Stimulated activated CD4-positive, alpha-beta T cell treated with anti-CD3 and anti-CD28 coated beads, Interleukin-1b, Interleukin-23, amount 100 ng/mL, for 1 hour (primary cell): ENCODE measurements around the gene PROX2.

Experiments
- DNase-seq, 2 donors: peaks; one replicate each; pipeline ENCODE4 v3.0.0-alpha.2; 2020; ENCODE audit warnings: low read depth in 2 of 2

Gene PROX2

GRCh38 chr14:74879427-74880182 is 3.7 kb upstream of the PROX2 start:
- no peak for DNase-seq

- no peak for DNase-seq
Measured at GRCh38 chr14:74875204-74875603, 741 bp downstream of the PROX2 start.

- no peak for DNase-seq
Measured at GRCh38 chr14:74871819-74872218, 4.1 kb downstream of the PROX2 start.

GRCh38 chr14:74868739-74869138 is 7.2 kb downstream of the PROX2 start:
- no peak for DNase-seq

GRCh38 chr14:74867673-74868072 is 8.3 kb downstream of the PROX2 start:
- DNase-seq = no peak

GRCh38 chr14:74866708-74867389 is 9.1 kb downstream of the PROX2 start:
- DNase-seq = no peak

- DNase-seq = no peak
Measured at GRCh38 chr14:74865156-74865555, 10.8 kb downstream of the PROX2 start.

- DNase-seq = no peak
Measured at GRCh38 chr14:74864198-74864597, 11.7 kb downstream of the PROX2 start.

GRCh38 chr14:74863274-74863673 is 12.7 kb downstream of the PROX2 start:
- DNase-seq = no peak

GRCh38 chr14:74861734-74862090 is 14.2 kb downstream of the PROX2 start:
- DNase-seq = no peak

GRCh38 chr14:74860899-74861733 is 14.8 kb downstream of the PROX2 start:
- peak; percentile 85 to 93 for DNase-seq

GRCh38 chr14:74859757-74860552 is 16.0 kb downstream of the PROX2 start:
- DNase-seq = no peak

- DNase-seq = no peak
Measured at GRCh38 chr14:74858022-74858421, 17.9 kb downstream of the PROX2 start.

- no peak for DNase-seq
Measured at GRCh38 chr14:74856366-74856765, 19.6 kb downstream of the PROX2 start.

GRCh38 chr14:74855945-74856344 is 20.0 kb downstream of the PROX2 start:
- no peak for DNase-seq

- DNase-seq = no peak
Measured at GRCh38 chr14:74855021-74855420, 20.9 kb downstream of the PROX2 start.

GRCh38 chr14:74853581-74853980 is 22.4 kb downstream of the PROX2 start:
- DNase-seq = no peak

GRCh38 chr14:74852922-74853530 is 22.9 kb downstream of the PROX2 start:
- DNase-seq = no peak

- DNase-seq = no peak
Measured at GRCh38 chr14:74848768-74849167, 27.2 kb downstream of the PROX2 start.

- DNase-seq = no peak
Measured at GRCh38 chr14:74846968-74847665, 28.8 kb downstream of the PROX2 start.

- no peak for DNase-seq
Measured at GRCh38 chr14:74846168-74846567, 29.8 kb downstream of the PROX2 start.
